WTC11 (cell line): ENCODE measurements around the gene SP140L. TPM values are rescaled to one million over a fixed set of nuclear protein-coding genes. Genes with fewer than 3 reads are reported as not detected.

Experiments
- ATAC-seq: fragments of 200-7000 bp; cut with Tn5 transposase; 2 replicates; pipeline ENCODE4 v1.10.0; 2021; ENCODE audit warnings: mild to moderate bottlenecking, moderate library complexity
- CTCF ChIA-PET: fragments of 300-600 bp; sonication (Branson Sonifier 250); formaldehyde crosslinking; loops from one replicate; lab custom pipeline; 2021; ENCODE audit warnings: antibody characterized with exemption; lab: Charles Lee
- POLR2A ChIA-PET: fragments of 350-600 bp; sonication (Branson Sonifier 250); formaldehyde crosslinking; loops from one replicate; lab custom pipeline; 2021; ENCODE audit warnings: antibody characterized with exemption; lab: Charles Lee
- DNase-seq: peaks from one replicate; pipeline ENCODE4 v3.0.0; 2021; ENCODE audit warnings: low spot score
- H3K27ac Mint-ChIP-seq: 2 replicates; pipeline ENCODE4 v1.8.0; 2021; ENCODE audit warnings: mixed read lengths
- H3K27me3 Mint-ChIP-seq: 2 replicates; pipeline ENCODE4 v1.8.0; 2021; ENCODE audit warnings: low read depth, mild to moderate bottlenecking, moderate library complexity, mixed read lengths
- H3K36me3 Mint-ChIP-seq: 2 replicates; pipeline ENCODE4 v1.8.0; 2021; ENCODE audit warnings: mixed read lengths
- H3K4me1 Mint-ChIP-seq: 2 replicates; pipeline ENCODE4 v1.8.0; 2022; ENCODE audit warnings: mixed read lengths
- H3K4me3 Mint-ChIP-seq: 2 replicates; pipeline ENCODE4 v1.8.0; 2021; ENCODE audit warnings: mild to moderate bottlenecking, moderate library complexity, mixed read lengths
- H3K9me3 Mint-ChIP-seq: 2 replicates; pipeline ENCODE4 v1.8.0; 2021; ENCODE audit warnings: mixed read lengths
- ARID4B ChIP-seq: sonication (generic); formaldehyde crosslinking; IDR thresholded peaks from 2 replicates; pipeline ENCODE4 v1.8.0; 2023; ENCODE audit warnings: missing genetic modification reagents, mild to moderate bottlenecking, borderline replicate concordance
- CDX4 ChIP-seq: fragments of 250-450 bp; sonication (Bioruptor Pico); IDR thresholded peaks from 2 replicates; pipeline ENCODE4 v1.9.0; 2021; ENCODE audit warnings: moderate library complexity, mild to moderate bottlenecking, inconsistent platforms, borderline replicate concordance
- CTCF ChIP-seq: fragments of 200-600 bp; IDR thresholded peaks from 2 replicates; pipeline ENCODE4 v1.8.0; 2022; ENCODE audit warnings: antibody characterized with exemption
- GABPB1 ChIP-seq: sonication (generic); formaldehyde crosslinking; IDR thresholded peaks from 2 replicates; pipeline ENCODE4 v1.8.1; 2023; ENCODE audit warnings: mild to moderate bottlenecking, missing genetic modification reagents
- NR3C1 ChIP-seq: sonication (generic); formaldehyde crosslinking; conservative IDR thresholded peaks from 2 replicates; pipeline ENCODE4 v1.8.1; 2023; ENCODE audit warnings: low read depth, mild to moderate bottlenecking, missing genetic modification reagents
- ZNF671 ChIP-seq: fragments of 250-450 bp; sonication (Bioruptor Pico); IDR thresholded peaks from 2 replicates; pipeline ENCODE4 v1.8.0; 2021; ENCODE audit warnings: mild to moderate bottlenecking
- total RNA-seq: library from RNA; stranded (reverse); gene quantifications from 3 replicates; pipeline ENCODE4 v1.2.3, GENCODE V29; 2021
- TF ChIP-seq, protein P1 (sequence below): sonication (generic); formaldehyde crosslinking; conservative IDR thresholded peaks from 2 replicates; pipeline ENCODE4 v1.8.1; 2022; ENCODE audit warnings: mild to moderate bottlenecking, missing genetic modification reagents
- TF ChIP-seq, protein P2 (sequence below): fragments of 250-450 bp; sonication (Bioruptor Pico); IDR thresholded peaks from 2 replicates; pipeline ENCODE4 v1.8.0; 2021; ENCODE audit warnings: mild to moderate bottlenecking
- TF ChIP-seq, protein P3 (sequence below): sonication (generic); formaldehyde crosslinking; IDR thresholded peaks from 2 replicates; pipeline ENCODE4 v1.8.0; 2022; ENCODE audit warnings: missing genetic modification reagents
- TF ChIP-seq, protein P4 (sequence below): sonication (generic); formaldehyde crosslinking; IDR thresholded peaks from 2 replicates; pipeline ENCODE4 v1.8.1; 2022; ENCODE audit warnings: mild to moderate bottlenecking, missing genetic modification reagents, moderate library complexity, borderline replicate concordance

Gene SP140L
- total RNA-seq, 1 experiment from 2014 or later = 3.2 TPM

GRCh38 chr2:230410263-230410662, 83.3 kb downstream of the SP140L start (continued):
- TF ChIP-seq CDX4 (CRISPR knock-in tag) = no peak

GRCh38 chr2:230410861-230411569, 84.0 kb downstream of the SP140L start:
- Mint-ChIP-seq H3K4me3 (peak overlapping the region; percentile 85), H3K9me3 (0 out of 2 replicates have a peak, but pooled peaks cover 4% of the 10 kb centered on the region)
- CTCF ChIA-PET = interaction anchor here (1.1 kb wide), 2 partner anchors 251 to 343 kb away, joined by 3 read pairs; partner anchors contain the start of gene SLC16A14
- no peak for TF ChIP-seq NR3C1 (CRISPR knock-in tag)
- TF ChIP-seq, protein P1, sequence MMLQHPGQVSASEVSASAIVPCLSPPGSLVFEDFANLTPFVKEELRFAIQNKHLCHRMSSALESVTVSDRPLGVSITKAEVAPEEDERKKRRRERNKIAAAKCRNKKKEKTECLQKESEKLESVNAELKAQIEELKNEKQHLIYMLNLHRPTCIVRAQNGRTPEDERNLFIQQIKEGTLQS (CRISPR knock-in tag) = no peak
- TF ChIP-seq GABPB1 (CRISPR knock-in tag) = 0 out of 2 replicates have a peak, but pooled peaks have one; percentile 4
- TF ChIP-seq, protein P2, sequence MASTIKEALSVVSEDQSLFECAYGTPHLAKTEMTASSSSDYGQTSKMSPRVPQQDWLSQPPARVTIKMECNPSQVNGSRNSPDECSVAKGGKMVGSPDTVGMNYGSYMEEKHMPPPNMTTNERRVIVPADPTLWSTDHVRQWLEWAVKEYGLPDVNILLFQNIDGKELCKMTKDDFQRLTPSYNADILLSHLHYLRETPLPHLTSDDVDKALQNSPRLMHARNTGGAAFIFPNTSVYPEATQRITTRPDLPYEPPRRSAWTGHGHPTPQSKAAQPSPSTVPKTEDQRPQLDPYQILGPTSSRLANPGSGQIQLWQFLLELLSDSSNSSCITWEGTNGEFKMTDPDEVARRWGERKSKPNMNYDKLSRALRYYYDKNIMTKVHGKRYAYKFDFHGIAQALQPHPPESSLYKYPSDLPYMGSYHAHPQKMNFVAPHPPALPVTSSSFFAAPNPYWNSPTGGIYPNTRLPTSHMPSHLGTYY (CRISPR knock-in tag) = no peak
- TF ChIP-seq, protein P3, sequence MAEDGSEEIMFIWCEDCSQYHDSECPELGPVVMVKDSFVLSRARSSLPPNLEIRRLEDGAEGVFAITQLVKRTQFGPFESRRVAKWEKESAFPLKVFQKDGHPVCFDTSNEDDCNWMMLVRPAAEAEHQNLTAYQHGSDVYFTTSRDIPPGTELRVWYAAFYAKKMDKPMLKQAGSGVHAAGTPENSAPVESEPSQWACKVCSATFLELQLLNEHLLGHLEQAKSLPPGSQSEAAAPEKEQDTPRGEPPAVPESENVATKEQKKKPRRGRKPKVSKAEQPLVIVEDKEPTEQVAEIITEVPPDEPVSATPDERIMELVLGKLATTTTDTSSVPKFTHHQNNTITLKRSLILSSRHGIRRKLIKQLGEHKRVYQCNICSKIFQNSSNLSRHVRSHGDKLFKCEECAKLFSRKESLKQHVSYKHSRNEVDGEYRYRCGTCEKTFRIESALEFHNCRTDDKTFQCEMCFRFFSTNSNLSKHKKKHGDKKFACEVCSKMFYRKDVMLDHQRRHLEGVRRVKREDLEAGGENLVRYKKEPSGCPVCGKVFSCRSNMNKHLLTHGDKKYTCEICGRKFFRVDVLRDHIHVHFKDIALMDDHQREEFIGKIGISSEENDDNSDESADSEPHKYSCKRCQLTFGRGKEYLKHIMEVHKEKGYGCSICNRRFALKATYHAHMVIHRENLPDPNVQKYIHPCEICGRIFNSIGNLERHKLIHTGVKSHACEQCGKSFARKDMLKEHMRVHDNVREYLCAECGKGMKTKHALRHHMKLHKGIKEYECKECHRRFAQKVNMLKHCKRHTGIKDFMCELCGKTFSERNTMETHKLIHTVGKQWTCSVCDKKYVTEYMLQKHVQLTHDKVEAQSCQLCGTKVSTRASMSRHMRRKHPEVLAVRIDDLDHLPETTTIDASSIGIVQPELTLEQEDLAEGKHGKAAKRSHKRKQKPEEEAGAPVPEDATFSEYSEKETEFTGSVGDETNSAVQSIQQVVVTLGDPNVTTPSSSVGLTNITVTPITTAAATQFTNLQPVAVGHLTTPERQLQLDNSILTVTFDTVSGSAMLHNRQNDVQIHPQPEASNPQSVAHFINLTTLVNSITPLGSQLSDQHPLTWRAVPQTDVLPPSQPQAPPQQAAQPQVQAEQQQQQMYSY (CRISPR knock-in tag) = no peak
- no peak for TF ChIP-seq ZNF671 (CRISPR knock-in tag)
- TF ChIP-seq, protein P4, sequence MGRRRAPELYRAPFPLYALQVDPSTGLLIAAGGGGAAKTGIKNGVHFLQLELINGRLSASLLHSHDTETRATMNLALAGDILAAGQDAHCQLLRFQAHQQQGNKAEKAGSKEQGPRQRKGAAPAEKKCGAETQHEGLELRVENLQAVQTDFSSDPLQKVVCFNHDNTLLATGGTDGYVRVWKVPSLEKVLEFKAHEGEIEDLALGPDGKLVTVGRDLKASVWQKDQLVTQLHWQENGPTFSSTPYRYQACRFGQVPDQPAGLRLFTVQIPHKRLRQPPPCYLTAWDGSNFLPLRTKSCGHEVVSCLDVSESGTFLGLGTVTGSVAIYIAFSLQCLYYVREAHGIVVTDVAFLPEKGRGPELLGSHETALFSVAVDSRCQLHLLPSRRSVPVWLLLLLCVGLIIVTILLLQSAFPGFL (CRISPR knock-in tag) = no peak
- no peak for TF ChIP-seq CTCF
- TF ChIP-seq ARID4B = no peak
- TF ChIP-seq, all 79 proteins: peak for 1
- peaks cover 9% of the 10 kb centered on the region for H3K4me1 Mint-ChIP-seq
- H3K36me3 Mint-ChIP-seq = no peaks in the 10 kb centered on the region
- DNase-seq (no peak), ATAC-seq (no peak)
- no peak overlapping the region for H3K27ac Mint-ChIP-seq
- POLR2A ChIA-PET = no interaction called here
- peaks cover 39% of the 10 kb centered on the region for H3K27me3 Mint-ChIP-seq
